Lower lobe of right lung (tissue), 2 donors: ENCODE measurements around the gene PRAC1. TPM values are rescaled to one million over a fixed set of nuclear protein-coding genes. Genes with fewer than 3 reads are reported as not detected.

Source experiments
- ATAC-seq, 2 donors: fragments of 200-7000 bp; cut with Tn5 transposase; one replicate each; pipeline ENCODE4 v1.9.1; 2020 to 2022; ENCODE audit warnings: mild to moderate bottlenecking in 2 of 2, moderate library complexity in 2 of 2
- DNase-seq: peaks from one replicate; pipeline ENCODE4 v3.0.0-alpha.2; 2020
- H3K27ac ChIP-seq: fragments of 200-600 bp; one replicate; pipeline ENCODE4 v1.8.0; 2022
- H3K27me3 ChIP-seq: fragments of 200-600 bp; one replicate; pipeline ENCODE4 v1.8.0; 2022; ENCODE audit warnings: low read depth
- H3K36me3 ChIP-seq: fragments of 200-600 bp; one replicate; pipeline ENCODE4 v1.8.0; 2022; ENCODE audit warnings: mild to moderate bottlenecking
- H3K4me1 ChIP-seq: fragments of 200-600 bp; one replicate; pipeline ENCODE4 v1.8.0; 2022
- H3K4me3 ChIP-seq: fragments of 200-600 bp; one replicate; pipeline ENCODE4 v1.8.0; 2022; ENCODE audit warnings: mild to moderate bottlenecking
- H3K9me3 ChIP-seq: fragments of 200-600 bp; one replicate; pipeline ENCODE4 v1.8.0; 2022
- CTCF ChIP-seq: fragments of 200-600 bp; IDR thresholded peaks from one replicate; pipeline ENCODE4 v1.8.0; 2022; ENCODE audit warnings: antibody characterized with exemption, mild to moderate bottlenecking
- intact Hi-C: fragments of 100-400 bp; cut with DNase I; formaldehyde crosslinking; loops from one replicate; pipeline ENCODE4 v1.11.0; 2022
- total RNA-seq: library from RNA; stranded (reverse); fragmentation: NEBNext Ultra II Directional; extraction: Animal tissue kit (Norgen Biotek cat#: 25700); gene quantifications from one replicate; pipeline ENCODE4 v1.2.1, GENCODE V29; 2021
- donor health status: DM: no; HTN: yes; CAD: no; lungs with severe emphysema.

PRAC1 gene
- total RNA-seq, 1 donor from 2014 or later = not detected

GRCh38 chr17:48730240-48730550 is 7.9 kb upstream of the PRAC1 start:
- no peaks in the 10 kb centered on the region for H3K9me3 ChIP-seq
- TF ChIP-seq CTCF = no peak
- H3K27ac ChIP-seq = no peak overlapping the region
- H3K36me3 ChIP-seq = no peaks in the 10 kb centered on the region
- peaks cover 98% of the 10 kb centered on the region for H3K27me3 ChIP-seq
- DNase-seq (no peak), ATAC-seq (no peak)
- intact Hi-C loops = no loop called here
- no peak overlapping the region for H3K4me3 ChIP-seq
- peaks cover 10% of the 10 kb centered on the region for H3K4me1 ChIP-seq

- no peak for TF ChIP-seq CTCF
- H3K36me3 ChIP-seq = no peaks in the 10 kb centered on the region
- intact Hi-C loops = no loop called here
- ATAC-seq (no peak), DNase-seq (no peak)
- no peaks in the 10 kb centered on the region for H3K9me3 ChIP-seq
- H3K27ac ChIP-seq = no peak overlapping the region
- no peak overlapping the region for H3K4me3 ChIP-seq
- peaks cover 16% of the 10 kb centered on the region for H3K4me1 ChIP-seq
- H3K27me3 ChIP-seq = peaks cover 98% of the 10 kb centered on the region
Observed at GRCh38 chr17:48729335-48730239, 7.3 kb upstream of the PRAC1 start.

GRCh38 chr17:48728232-48729231 is 6.2 kb upstream of the PRAC1 start, which contains the start of gene HOXB13:
Gene HOXB13 (minus strand): TSS chr17:48728750. CDS start chr17:48728593, 157 bp downstream.
- ATAC-seq (no peak), DNase-seq (no peak)
- Histone ChIP-seq H3K4me3 (peak within 1 kb of the TSS; percentile 24), H3K9me3 (no peaks in the 10 kb centered on the region), H3K27ac (no peak within 1 kb of the TSS), H3K27me3 (peaks cover 98% of the 10 kb centered on the region), H3K36me3 (no peaks in the 10 kb centered on the region), H3K4me1 (peaks cover 26% of the 10 kb centered on the region)
- intact Hi-C loops = no loop called here
- TF ChIP-seq CTCF = no peak

GRCh38 chr17:48727415-48728175 is 5.3 kb upstream of the PRAC1 start:
- H3K36me3 ChIP-seq = no peaks in the 10 kb centered on the region
- no peak overlapping the region for H3K4me3 ChIP-seq
- DNase-seq (no peak), ATAC-seq (no peak)
- no peak overlapping the region for H3K27ac ChIP-seq
- no peaks in the 10 kb centered on the region for H3K9me3 ChIP-seq
- TF ChIP-seq CTCF = no peak
- H3K4me1 ChIP-seq = peaks cover 33% of the 10 kb centered on the region
- intact Hi-C loops = no loop called here
- peaks cover 98% of the 10 kb centered on the region for H3K27me3 ChIP-seq

GRCh38 chr17:48726916-48727286 is 4.6 kb upstream of the PRAC1 start:
- Histone ChIP-seq H3K27me3 (peaks cover 99% of the 10 kb centered on the region), H3K36me3 (no peaks in the 10 kb centered on the region), H3K27ac (no peak overlapping the region), H3K4me1 (peaks cover 33% of the 10 kb centered on the region), H3K9me3 (no peaks in the 10 kb centered on the region), H3K4me3 (no peak overlapping the region)
- DNase-seq (no peak), ATAC-seq (no peak)
- intact Hi-C loops = no loop called here
- TF ChIP-seq CTCF = no peak
